Upper lobe of left lung (tissue), 4 donors: ENCODE measurements around the gene TJP3.

Experiments
- EP300 ChIP-seq, 4 donors: sonication (generic); formaldehyde crosslinking; IDR thresholded peaks; one replicate each; pipeline ENCODE4 v1.5.1; 2017; ENCODE audit warnings: antibody characterized with exemption in 4 of 4, control low read depth in 2 of 4
- POLR2AphosphoS5 ChIP-seq, 2 donors: sonication (generic); formaldehyde crosslinking; IDR thresholded peaks; one replicate each; pipeline ENCODE4 v1.5.1; 2017; ENCODE audit warnings: antibody characterized with exemption in 2 of 2
- TF ChIP-seq, protein P1 (sequence below), 6 experiments: fragments of 450-650 bp in 4 of 6; fragments of 200-600 bp in 2 of 6; sonication (generic) in 2 of 6; IDR thresholded peaks; one replicate each; pipeline ENCODE4 v1.5.1; 2016 to 2019; ENCODE audit warnings: antibody characterized with exemption in 6 of 6

DNA sequence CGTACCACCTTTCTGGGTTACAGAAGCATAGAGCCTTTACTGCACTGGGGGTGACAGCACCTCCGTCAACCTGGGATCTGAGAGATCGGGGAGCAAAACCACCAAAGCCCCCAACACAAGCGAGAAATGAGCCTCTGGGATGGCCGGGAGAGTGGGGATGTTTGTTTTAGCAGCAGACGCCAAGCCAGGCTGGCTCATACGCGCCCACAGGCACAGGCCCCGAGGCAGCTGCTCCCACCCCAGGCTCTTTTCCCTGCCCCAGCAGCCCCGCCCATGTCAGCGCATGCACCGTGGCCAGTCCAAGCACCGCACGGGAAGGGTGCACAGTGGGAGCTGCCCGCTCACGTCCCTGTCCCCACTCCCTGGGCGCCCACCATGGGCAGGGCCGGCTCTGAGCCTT is 16.5 kb upstream of the TJP3 start:
- TF ChIP-seq EP300 (IDR thresholded peaks at IDR 0.05) (no peak), POLR2AphosphoS5 (IDR thresholded peaks at IDR 0.05) (no peak)
- TF ChIP-seq, protein P1, sequence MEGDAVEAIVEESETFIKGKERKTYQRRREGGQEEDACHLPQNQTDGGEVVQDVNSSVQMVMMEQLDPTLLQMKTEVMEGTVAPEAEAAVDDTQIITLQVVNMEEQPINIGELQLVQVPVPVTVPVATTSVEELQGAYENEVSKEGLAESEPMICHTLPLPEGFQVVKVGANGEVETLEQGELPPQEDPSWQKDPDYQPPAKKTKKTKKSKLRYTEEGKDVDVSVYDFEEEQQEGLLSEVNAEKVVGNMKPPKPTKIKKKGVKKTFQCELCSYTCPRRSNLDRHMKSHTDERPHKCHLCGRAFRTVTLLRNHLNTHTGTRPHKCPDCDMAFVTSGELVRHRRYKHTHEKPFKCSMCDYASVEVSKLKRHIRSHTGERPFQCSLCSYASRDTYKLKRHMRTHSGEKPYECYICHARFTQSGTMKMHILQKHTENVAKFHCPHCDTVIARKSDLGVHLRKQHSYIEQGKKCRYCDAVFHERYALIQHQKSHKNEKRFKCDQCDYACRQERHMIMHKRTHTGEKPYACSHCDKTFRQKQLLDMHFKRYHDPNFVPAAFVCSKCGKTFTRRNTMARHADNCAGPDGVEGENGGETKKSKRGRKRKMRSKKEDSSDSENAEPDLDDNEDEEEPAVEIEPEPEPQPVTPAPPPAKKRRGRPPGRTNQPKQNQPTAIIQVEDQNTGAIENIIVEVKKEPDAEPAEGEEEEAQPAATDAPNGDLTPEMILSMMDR (IDR thresholded peaks at IDR 0.05), result no peak
